Measurements from ENCODE around the gene P3H2. TPM values are rescaled to one million over a fixed set of nuclear protein-coding genes. Genes with fewer than 3 reads are reported as not detected.

The P3H2 gene
- total and polyA plus RNA-seq, 2 experiments from 2014 or later, result 8.2 to 24.2 TPM

DNA sequence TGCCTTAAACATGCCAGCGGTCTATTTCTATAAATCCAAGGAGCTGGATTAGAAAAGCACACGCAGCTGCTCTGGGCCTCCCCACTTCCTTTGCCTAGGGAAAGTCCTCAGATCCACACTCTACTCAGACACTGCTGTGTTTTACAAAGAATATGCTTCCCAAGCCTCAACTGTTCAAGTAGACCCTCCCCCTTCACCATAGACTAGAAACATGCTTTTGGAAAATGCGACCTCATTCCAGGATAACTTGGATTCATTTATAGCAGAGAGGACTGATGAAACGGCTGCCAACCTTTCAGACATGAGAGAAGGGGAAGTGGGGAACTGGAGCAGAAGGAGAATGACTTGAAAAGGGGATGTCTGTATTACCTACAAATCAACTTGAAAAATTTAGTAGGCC lies 64.0 kb downstream of the P3H2 start (continued):
- TF ChIP-seq, protein P1, sequence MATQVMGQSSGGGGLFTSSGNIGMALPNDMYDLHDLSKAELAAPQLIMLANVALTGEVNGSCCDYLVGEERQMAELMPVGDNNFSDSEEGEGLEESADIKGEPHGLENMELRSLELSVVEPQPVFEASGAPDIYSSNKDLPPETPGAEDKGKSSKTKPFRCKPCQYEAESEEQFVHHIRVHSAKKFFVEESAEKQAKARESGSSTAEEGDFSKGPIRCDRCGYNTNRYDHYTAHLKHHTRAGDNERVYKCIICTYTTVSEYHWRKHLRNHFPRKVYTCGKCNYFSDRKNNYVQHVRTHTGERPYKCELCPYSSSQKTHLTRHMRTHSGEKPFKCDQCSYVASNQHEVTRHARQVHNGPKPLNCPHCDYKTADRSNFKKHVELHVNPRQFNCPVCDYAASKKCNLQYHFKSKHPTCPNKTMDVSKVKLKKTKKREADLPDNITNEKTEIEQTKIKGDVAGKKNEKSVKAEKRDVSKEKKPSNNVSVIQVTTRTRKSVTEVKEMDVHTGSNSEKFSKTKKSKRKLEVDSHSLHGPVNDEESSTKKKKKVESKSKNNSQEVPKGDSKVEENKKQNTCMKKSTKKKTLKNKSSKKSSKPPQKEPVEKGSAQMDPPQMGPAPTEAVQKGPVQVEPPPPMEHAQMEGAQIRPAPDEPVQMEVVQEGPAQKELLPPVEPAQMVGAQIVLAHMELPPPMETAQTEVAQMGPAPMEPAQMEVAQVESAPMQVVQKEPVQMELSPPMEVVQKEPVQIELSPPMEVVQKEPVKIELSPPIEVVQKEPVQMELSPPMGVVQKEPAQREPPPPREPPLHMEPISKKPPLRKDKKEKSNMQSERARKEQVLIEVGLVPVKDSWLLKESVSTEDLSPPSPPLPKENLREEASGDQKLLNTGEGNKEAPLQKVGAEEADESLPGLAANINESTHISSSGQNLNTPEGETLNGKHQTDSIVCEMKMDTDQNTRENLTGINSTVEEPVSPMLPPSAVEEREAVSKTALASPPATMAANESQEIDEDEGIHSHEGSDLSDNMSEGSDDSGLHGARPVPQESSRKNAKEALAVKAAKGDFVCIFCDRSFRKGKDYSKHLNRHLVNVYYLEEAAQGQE (IDR thresholded peaks at IDR 0.05; ENCODE audit: unreplicated experiment), result no peak
- TF ChIP-seq NANOG (IDR thresholded peaks at IDR 0.05; ENCODE audit: borderline replicate concordance), result no peak
- no peak for TF ChIP-seq STAT1 (IDR thresholded peaks at IDR 0.05; ENCODE audit: unreplicated experiment)
- no peak for TF ChIP-seq EZH2phosphoT487 (IDR thresholded peaks at IDR 0.05; ENCODE audit: unreplicated experiment)
- TF ChIP-seq, protein P2, sequence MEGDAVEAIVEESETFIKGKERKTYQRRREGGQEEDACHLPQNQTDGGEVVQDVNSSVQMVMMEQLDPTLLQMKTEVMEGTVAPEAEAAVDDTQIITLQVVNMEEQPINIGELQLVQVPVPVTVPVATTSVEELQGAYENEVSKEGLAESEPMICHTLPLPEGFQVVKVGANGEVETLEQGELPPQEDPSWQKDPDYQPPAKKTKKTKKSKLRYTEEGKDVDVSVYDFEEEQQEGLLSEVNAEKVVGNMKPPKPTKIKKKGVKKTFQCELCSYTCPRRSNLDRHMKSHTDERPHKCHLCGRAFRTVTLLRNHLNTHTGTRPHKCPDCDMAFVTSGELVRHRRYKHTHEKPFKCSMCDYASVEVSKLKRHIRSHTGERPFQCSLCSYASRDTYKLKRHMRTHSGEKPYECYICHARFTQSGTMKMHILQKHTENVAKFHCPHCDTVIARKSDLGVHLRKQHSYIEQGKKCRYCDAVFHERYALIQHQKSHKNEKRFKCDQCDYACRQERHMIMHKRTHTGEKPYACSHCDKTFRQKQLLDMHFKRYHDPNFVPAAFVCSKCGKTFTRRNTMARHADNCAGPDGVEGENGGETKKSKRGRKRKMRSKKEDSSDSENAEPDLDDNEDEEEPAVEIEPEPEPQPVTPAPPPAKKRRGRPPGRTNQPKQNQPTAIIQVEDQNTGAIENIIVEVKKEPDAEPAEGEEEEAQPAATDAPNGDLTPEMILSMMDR (conservative IDR thresholded peaks at IDR 0.05; ENCODE audit: low read depth in 2 of 2), result no peak
- TF ChIP-seq, protein P3, sequence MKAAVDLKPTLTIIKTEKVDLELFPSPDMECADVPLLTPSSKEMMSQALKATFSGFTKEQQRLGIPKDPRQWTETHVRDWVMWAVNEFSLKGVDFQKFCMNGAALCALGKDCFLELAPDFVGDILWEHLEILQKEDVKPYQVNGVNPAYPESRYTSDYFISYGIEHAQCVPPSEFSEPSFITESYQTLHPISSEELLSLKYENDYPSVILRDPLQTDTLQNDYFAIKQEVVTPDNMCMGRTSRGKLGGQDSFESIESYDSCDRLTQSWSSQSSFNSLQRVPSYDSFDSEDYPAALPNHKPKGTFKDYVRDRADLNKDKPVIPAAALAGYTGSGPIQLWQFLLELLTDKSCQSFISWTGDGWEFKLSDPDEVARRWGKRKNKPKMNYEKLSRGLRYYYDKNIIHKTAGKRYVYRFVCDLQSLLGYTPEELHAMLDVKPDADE (IDR thresholded peaks at IDR 0.05), result no peak

DNA sequence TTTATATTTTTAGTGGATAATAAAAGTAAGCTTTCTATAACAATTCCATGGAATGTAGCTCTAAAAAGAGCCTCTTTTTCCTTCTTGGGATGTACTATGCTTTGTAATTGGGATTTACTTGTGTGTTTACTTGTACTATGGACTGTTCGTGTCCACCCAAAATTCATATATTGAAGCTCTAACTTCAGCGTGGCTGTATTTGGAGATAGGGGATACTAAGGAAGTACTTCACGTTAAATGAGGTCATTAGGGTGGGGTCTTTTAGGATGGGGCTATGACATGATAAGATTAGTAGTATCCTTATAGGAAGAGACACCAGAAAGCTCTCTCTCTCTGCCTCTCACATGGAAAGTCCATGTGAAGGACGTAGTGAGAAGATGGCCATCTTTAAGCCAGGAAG lies 64.9 kb downstream of the P3H2 start:
- Histone ChIP-seq H3K79me2 (replicated peaks; ENCODE audit: insufficient read depth) (no peaks in the 10 kb centered on the region), H3K9me2 (ENCODE audit: insufficient read depth) (0 out of 2 replicates have a peak, but pooled peaks cover 6% of the 10 kb centered on the region), H3K4me1 (ENCODE audit: insufficient read depth) (peaks cover 28% of the 10 kb centered on the region), H3F3A (replicated peaks; ENCODE audit: low read depth) (no peaks in the 10 kb centered on the region), H4K20me1 (replicated peaks; ENCODE audit: insufficient read depth) (no peaks in the 10 kb centered on the region), H3K4me3 (no peak overlapping the region), H3K27me3 (ENCODE audit: insufficient read depth) (no peaks in the 10 kb centered on the region), H3K4me2 (no peak overlapping the region), H3K27ac (ENCODE audit: low read depth) (no peak overlapping the region), H2AFZ (no peak overlapping the region), H3K36me3 (ENCODE audit: insufficient read depth) (no peaks in the 10 kb centered on the region)
- no peak for ATAC-seq
- no peak for DNase-seq (ENCODE audit: low spot score)
- no peak overlapping the region for H3K4me3 Mint-ChIP-seq
- H3K9me3 Mint-ChIP-seq, result no peaks in the 10 kb centered on the region
- peaks cover 55% of the 10 kb centered on the region for H3K4me1 Mint-ChIP-seq
- H3K27ac Mint-ChIP-seq, result no peak overlapping the region
- H3K27me3 Mint-ChIP-seq (ENCODE audit: insufficient read depth, low read depth, poor library complexity), result no peaks in the 10 kb centered on the region
- TF ChIP-seq, protein P3 (IDR thresholded peaks at IDR 0.05), result no peak
- TF ChIP-seq EZH2phosphoT487 (IDR thresholded peaks at IDR 0.05; ENCODE audit: unreplicated experiment) (no peak), POLR2AphosphoS5 (IDR thresholded peaks at IDR 0.05; ENCODE audit: low read depth) (no peak), STAT1 (IDR thresholded peaks at IDR 0.05; ENCODE audit: unreplicated experiment) (no peak), ZNF331 (CRISPR knock-in tag; IDR thresholded peaks at IDR 0.05; ENCODE audit: low read depth) (no peak)
- H3K36me3 Mint-ChIP-seq (ENCODE audit: low read depth), result no peaks in the 10 kb centered on the region

All from GM23338 (cell line).